Measurements from ENCODE around the gene DOCK6.

The DOCK6 gene

DNA sequence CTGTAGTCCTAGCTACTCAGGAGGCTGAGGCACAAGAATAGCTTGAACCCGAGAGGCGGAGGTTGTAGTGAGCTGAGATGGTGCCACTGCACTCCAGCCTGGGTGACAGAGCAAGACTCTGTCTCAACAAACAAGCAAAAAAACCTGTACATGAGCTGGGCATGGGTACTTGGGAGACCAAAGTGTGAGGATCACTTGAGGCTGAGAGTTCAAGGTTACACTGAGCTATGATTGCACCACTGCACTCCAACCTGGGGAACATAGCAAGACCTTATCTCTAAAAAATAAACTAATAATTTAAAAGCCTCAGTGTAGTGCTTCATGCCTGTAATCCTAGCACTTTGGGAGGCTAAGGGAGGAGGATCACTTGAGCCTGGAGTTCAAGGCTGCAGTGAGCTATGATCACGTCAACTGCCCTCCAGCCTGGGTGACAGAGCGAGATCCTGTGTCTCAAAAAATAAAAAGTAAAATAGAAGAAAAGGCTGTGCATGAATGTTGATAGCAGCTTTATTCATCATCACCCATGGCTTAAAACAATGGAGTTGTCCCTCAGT, 12.3 kb upstream of the DOCK6 start:
- no peak for DNase-seq

DNA sequence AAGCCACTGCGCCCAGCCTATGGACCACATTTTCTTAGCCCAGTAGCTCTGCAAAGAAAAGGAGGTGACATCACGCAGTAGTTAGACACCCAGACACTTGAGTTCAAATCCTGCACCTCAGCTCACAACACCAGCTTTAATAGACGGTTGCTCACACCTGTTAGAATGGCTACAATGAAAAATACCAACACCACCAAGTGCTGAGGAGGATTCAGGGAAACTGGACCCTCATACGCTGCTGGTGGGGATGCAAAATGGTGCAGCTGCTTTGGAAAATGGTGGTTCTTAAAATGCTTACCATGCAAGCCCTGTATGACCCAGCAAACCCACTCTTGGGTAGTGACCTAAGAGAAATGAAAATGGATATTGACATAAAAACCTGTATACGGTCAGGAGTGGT, 11.7 kb upstream of the DOCK6 start:
- DNase-seq = no peak

DNA sequence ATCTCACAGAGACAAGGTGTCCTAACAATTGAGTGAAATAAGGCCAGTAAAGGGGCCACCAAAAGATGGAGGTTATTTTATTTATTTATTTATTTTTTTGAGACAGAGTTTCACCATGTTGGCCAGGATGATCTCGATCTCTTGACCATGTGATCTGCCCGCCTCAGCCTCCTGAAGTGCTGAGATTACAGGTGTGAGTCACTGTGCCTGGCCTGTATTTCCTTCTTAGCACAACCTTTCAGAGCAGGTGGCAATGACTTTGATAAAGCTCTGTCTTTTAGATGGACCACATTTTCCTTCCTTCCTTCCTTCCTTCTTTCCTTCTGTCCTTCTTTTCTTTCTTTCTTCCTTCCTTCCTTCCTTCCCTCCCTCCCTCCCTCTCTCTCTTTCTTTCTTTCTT, 11.0 kb upstream of the DOCK6 start:
- DNase-seq = no peak

GRCh38 chr19:11269408-11269807, 7.1 kb upstream of the DOCK6 start:
- no peak for DNase-seq

GRCh38 chr19:11268783-11269267, 6.5 kb upstream of the DOCK6 start:
- DNase-seq = peak; percentile 77 to 81

GRCh38 chr19:11267316-11268085, 5.2 kb upstream of the DOCK6 start:
- DNase-seq = no peak

- DNase-seq = peak; percentile 90 to 94
Observed at GRCh38 chr19:11265785-11266236, 3.5 kb upstream of the DOCK6 start.

DNA sequence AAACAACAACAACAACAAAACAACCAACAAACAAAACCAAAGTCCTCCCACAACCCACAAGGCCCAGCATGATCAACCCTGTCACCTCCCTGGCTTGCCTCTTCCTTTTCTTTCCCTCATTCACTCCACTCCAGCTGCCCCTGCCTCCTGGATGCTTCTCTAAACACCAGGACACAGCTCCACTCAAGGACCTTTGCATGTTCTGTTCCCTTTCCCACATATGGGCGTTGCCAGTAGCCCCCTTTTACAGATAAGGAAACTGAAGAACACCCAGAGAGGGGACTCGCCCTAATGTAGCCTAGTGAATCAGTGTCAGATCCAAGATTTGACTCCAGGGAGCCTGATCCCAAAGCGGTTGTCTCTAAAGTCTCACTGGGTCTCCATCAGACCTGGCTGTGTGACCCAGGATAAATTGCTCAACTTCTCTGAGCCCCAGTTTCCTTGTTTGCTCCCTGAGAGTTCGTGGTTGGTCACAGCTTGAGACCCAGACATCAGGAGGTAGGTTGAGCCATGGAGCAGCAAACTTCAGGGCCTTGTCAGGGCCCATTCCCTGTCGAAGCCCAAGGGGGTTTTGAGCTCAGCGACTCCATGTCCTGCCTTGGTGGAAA, 3.0 kb upstream of the DOCK6 start:
- DNase-seq = no peak

DNA sequence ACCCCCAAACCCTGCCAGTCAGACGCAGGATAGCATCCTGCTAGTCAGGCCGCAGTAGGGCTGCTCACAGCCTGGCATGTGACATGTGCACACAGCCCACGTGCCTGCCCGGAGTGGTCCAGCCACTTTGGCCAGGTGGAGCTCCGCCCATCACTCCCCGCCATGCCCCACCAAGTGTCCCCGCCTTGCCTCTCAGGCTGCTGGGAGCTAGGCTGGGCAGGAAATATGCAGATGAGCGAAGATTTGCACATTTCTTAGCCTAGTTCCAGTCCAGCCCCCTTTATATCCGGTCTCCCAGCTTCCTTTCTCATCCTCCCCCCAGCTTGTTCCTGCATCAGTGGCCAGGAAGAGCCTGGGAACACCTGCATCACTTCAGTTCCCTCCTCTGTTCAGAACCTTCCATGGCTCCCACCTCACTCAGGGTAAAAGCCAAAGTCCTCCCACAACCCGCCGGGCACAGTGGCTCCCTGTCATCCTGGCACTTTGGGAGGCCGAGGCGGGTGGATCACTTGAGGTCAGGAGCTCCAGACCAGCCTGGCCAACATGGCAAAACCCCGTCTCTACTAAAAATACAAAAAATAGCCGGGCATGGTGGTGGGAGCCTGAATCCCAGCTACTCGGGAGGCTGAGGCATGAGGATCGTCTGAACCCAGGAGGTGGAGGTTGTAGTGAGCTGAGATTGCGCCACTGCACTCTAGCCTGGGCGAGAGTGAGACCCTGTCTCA, 2.3 kb upstream of the DOCK6 start:
- peak; percentile 24 to 55 for DNase-seq

GRCh38 chr19:11263726-11264125, 1.4 kb upstream of the DOCK6 start:
- no peak for DNase-seq

DNA sequence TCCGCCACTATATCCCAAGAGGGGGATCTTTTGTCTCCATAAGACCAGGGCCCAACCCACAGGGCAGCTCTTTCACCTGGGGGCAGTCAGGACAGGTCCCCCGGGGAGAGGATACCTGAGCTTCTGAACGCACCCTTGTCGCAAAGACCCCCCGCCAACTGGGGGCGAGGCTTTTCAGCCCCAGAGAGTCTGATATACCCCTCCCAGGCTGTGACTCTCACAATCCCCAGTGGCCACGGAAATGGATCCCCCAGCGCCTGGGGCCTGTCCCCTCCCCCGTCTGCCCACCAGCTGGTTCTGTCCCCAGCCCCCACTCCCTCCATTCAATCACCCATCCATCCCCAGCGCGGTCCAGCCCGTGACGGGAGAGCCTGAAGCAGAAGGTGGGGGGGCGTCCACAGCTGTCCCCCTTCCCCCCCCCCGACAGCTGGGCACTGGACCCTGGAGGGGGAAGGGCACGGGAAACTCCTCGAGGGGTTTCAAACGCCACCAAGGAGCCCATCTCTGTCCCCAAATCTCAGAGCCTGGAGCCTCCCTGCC, 823 bp downstream of the DOCK6 start:
- no peak for DNase-seq

DNA sequence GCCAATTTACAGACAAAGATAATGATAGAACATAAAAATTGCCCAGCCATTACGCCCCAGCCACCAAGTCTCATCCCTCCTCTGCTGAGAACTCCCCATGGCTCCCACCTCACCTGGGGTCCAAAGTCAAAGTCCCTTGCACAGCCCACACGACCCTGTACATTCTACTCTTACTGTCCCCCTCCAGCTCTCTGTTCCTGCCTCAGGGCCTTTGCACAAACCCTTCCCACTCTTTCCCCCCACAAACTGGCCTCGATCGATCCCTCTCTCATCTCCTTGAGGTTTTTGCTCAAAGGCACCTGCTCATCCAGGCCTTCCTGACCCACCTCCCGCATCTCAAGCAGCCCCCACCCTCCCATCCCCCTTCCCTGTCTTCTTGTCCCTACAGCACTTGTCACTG, 1.3 kb downstream of the DOCK6 start:
- DNase-seq = no peak

DNA sequence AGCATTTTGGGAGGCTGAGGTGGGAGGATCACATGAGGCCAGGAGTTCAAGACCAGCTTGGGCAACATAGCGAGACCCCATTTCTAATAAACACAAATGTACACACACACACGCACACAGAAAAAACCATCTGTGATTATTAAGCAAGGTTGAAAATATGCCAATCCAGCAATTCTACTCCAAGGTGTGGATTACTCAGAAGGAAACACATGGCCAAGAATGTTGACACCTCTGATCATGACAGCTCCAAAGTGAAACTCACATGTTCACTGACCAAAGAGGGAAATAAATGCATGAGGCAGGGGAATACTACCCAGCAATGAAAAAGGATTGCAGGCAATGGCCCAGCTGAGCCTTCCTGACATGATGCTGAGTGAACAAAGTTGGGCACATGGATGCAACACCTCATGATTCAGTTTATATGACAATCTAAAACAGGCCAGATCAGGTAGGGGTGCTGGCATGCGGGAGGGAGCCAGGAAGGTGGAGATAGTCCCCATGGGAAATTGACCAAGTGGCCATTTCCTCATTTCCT, 4.4 kb downstream of the DOCK6 start:
- no peak for DNase-seq

DNA sequence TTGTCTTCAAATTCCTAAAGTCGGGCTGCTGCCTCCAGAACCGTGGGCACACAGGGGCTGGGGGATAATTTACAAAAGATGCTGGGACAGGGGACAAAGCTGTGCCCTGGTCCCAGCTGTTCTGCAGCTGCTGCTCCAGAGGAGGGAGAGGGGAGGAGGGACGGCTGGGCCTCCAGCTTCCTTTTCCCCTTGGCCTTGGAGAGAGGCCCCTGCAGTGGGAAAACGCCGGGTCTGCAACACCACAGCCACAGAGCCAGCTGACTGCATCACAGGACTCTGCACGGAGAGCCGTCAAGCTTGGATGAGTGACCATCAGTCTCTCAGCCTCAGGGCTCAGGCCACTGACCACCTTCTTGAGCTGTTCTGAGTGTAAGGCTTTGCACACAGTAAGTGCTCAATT, 6.1 kb downstream of the DOCK6 start:
- no peak for DNase-seq

DNA sequence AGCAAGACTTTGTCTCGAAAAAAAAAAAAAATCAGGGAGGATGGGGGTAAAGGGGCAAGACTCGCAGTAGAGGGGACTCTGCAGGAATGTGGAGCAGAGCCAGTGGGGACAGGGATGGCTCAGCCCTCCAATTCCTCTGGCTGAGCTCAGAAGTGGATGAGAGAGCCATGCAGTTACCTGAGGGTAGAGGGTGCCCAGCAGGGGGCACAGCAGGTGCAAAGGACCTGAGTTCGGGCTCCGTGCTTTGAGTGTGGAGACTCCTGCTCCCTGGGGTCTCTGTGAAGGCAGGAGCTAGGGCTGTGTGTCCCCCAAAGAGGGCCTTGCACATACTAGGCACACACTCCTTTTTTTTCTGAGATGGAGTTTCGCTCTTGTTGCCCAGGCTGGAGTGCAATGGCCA, 7.7 kb downstream of the DOCK6 start:
- DNase-seq = no peak

- no peak for DNase-seq
Observed at GRCh38 chr19:11252665-11253355, 9.5 kb downstream of the DOCK6 start.

DNA sequence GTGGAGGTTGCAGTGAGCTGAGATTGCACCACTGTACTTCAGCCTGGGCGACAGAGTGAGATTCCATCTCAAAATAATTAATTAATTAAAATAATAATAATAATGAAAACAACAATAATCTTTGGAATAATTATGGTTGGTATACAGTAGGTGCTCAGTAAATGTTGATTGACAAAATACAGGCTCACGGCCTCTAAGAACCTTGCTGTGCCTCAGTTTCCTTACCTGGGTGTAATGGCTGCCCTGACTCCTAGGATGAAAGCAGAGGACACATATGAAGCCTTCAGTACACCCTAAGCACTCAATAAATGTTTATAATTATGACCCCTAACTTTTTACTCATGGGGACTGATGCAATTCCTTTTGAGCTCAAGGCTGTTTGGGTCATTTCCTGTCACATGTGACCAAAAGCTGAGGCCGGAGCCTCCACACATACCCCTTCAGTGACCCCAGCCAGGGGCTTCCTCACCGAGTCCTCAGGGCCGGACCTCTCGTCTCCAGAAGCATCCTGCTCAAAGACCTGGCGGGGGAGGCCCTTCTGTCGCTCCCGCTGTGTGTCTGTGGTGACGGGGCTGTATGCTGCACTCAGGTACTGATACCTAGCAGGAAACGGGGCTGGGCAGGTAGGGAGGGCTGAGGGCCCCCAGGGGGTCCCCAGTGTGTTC, 10.5 kb downstream of the DOCK6 start:
- no peak for DNase-seq

DNA sequence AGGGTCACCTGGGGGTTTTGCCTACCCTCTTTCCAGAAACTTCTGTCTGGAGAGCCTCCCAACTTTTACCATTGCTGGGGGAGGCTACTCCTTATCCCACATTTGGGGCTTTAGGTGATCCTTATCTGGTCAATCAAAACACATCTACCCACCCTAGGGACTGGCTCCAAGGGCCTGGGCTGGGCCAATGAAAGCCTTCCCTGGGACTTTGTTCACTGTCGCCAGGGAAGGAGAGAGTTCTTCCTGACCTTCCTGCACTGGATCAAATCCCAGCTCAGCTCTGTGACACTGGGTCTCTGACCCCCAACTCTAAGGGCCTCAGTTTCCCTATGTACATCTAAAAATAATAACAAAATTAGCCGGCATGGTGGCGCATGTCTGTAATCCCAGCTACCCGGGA, 11.1 kb downstream of the DOCK6 start:
- DNase-seq = no peak

DNA sequence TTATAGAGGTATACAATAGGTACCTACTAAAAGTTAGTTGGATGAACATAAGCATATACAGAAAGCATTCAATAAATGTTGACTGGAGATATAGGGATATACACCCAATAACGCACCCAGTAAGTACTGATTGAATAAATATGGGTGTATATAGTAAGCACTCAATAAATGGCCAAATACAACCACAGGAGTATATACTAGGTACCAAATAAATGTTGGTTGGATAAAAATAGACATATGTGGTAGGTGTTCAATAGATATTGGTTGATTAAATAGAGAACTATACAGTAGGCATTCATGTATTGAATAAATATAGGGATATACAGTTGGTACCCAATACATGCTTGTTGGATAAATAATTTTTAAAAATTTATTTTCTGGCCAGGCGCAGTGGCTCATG, 13.5 kb downstream of the DOCK6 start:
- DNase-seq = no peak

DNA sequence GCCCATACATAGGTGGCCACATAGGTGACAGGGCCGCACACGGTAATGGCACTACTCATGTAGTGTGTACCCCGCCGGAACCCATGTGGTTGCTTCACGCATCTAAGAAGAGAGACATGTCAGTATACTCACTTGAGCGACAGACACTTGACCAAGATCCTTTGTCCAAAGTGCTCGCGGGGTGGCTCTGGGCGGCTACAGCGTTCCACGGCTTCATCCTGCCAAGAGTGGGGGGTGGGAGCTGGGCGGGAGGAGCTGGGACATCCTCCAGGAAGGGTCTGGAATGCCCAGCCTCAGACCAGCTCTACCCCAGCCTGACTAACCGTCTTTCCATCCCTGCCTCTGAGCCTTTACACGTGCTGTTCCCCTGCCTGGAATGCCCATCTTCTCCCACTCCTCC, 14.4 kb downstream of the DOCK6 start:
- DNase-seq = no peak

DNA sequence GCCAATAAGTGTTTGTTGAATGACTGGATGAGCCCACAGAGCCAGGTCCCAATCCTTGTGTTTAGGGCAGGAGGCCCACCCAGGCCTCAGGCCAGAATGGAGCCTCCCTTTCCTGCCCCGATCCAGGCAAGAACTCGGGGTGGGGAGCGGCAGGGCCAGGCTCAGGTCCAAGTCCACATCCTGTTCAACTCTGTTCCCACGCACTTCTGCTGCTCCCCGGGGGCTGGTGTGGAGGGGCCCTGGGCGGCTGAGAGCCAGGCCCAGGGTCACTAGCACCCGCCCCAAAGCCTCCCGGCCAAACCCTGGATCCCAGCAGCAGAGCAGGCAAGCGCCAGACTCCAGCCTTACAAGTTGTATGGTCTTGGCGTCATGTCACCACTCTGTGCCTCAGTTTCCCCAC, 14.9 kb downstream of the DOCK6 start:
- no peak for DNase-seq

DNA sequence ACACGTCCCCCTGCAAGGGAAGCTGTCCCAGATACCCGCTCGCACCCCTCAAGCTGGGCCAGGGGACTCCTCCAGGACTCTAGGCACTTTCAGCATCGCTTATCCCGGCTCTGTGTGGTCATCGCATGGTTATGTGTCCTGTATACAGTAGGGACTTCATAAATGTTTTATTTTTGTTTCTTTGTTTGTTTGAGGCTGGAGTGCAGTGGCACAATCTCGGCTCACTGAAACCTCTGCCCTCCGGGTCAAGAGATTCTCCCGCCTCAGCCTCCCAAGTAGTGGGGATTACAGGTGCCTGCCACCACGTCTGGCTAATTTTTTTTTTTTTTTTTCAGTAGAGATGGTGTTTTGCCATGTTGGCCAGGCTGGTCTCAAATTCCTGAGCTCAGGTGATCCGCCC, 15.4 kb downstream of the DOCK6 start:
- DNase-seq = no peak
